PC-9 (cell line): ENCODE data around the gene MAEA. TPM values are rescaled to one million over a fixed set of nuclear protein-coding genes. Genes with fewer than 3 reads are reported as not detected.

ENCODE experiments used
- BruUV-seq: library from RNA; stranded (reverse); fragments of 400-500 nt; replicated peaks from 2 replicates; lab custom pipeline; 2021; lab: Mats Ljungman, UMichigan
- CTCF ChIA-PET: fragments of 300-600 bp; sonication (Branson Sonifier 250); formaldehyde crosslinking; loops from one replicate; lab custom pipeline; 2022; ENCODE audit warnings: antibody characterized with exemption; lab: Charles Lee
- POLR2A ChIA-PET: fragments of 300-600 bp; sonication (Branson Sonifier 250); formaldehyde crosslinking; loops from one replicate; lab custom pipeline; 2022; ENCODE audit warnings: antibody characterized with exemption; ENCODE audit not compliant: unreplicated experiment; lab: Charles Lee
- DNase-seq, 2 experiments: peaks; one replicate each; pipeline versions ENCODE4 v3.0.0 to v3.0.0-alpha.2; 2015 to 2022; ENCODE audit warnings: mixed read lengths in 1 of 2
- H2AFZ ChIP-seq: fragments of 200-600 bp; sonication (generic); 2 replicates; pipeline ENCODE4 v1.8.1; 2017; ENCODE audit warnings: antibody characterized with exemption
- H3F3A ChIP-seq: fragments of 200-600 bp; sonication (generic); 2 replicates; pipeline ENCODE4 v1.8.1; 2017; ENCODE audit warnings: antibody characterized with exemption, mild to moderate bottlenecking, low read depth; ENCODE audit not compliant: insufficient read depth
- H3K27ac ChIP-seq: fragments of 200-600 bp; sonication (generic); 2 replicates; pipeline ENCODE4 v1.6.1; 2016; ENCODE audit warnings: mixed run types
- H3K27me3 ChIP-seq: fragments of 200-600 bp; sonication (generic); 2 replicates; pipeline ENCODE4 v1.6.1; 2016; ENCODE audit warnings: low read depth, mixed run types; ENCODE audit not compliant: insufficient read depth
- H3K36me3 ChIP-seq: fragments of 200-600 bp; sonication (generic); 2 replicates; pipeline ENCODE4 v1.6.1; 2016; ENCODE audit warnings: low read depth, mixed run types
- H3K4me1 ChIP-seq: fragments of 200-600 bp; sonication (generic); replicated peaks from 2 replicates; pipeline ENCODE4 v1.6.1; 2016; ENCODE audit warnings: mixed run types; ENCODE audit not compliant: insufficient read depth
- H3K4me2 ChIP-seq: fragments of 200-600 bp; sonication (generic); 2 replicates; pipeline ENCODE4 v1.6.1; 2017; ENCODE audit warnings: mixed run types
- H3K4me3 ChIP-seq: fragments of 200-600 bp; sonication (generic); 2 replicates; pipeline ENCODE4 v1.6.1; 2016; ENCODE audit warnings: mixed run types
- H3K79me2 ChIP-seq: fragments of 200-600 bp; sonication (generic); 2 replicates; pipeline ENCODE4 v1.6.1; 2017; ENCODE audit warnings: low read depth, mixed run types
- H3K9me2 ChIP-seq: fragments of 200-600 bp; sonication (generic); 2 replicates; pipeline ENCODE4 v1.8.1; 2017; ENCODE audit warnings: mild to moderate bottlenecking; ENCODE audit not compliant: insufficient read depth
- H3K9me3 ChIP-seq: fragments of 200-600 bp; sonication (generic); 2 replicates; pipeline ENCODE4 v1.8.1; 2016; ENCODE audit warnings: low read depth; ENCODE audit not compliant: insufficient read depth
- H4K20me1 ChIP-seq: fragments of 200-600 bp; sonication (generic); 2 replicates; pipeline ENCODE4 v1.8.1; 2017; ENCODE audit not compliant: insufficient read depth
- CTCF ChIP-seq: fragments of 200-600 bp; sonication (generic); conservative IDR thresholded peaks from 2 replicates; pipeline ENCODE4 v1.6.1; 2017; ENCODE audit warnings: mixed run types, antibody characterized with exemption, mild to moderate bottlenecking, moderate library complexity
- EZH2 ChIP-seq: fragments of 200-600 bp; sonication (generic); IDR thresholded peaks from 2 replicates; pipeline ENCODE4 v1.8.0; 2017; ENCODE audit warnings: antibody characterized with exemption, low read depth
- intact Hi-C: fragments of 100-400 bp; cut with micrococcal nuclease; formaldehyde crosslinking; loops from one replicate; pipeline ENCODE4 v1.10.0; 2022; ENCODE audit not compliant: unreplicated experiment
- total RNA-seq: library from RNA; stranded (reverse); gene quantifications from 2 replicates; pipeline ENCODE4 v1.2.3, GENCODE V29; 2021

The MAEA gene
- total RNA-seq, 1 experiment from 2014 or later = 79.4 TPM

- no TSS peak for BruUV-seq
Measured at GRCh38 chr4:1378559-1379231, 89.0 kb downstream of the MAEA start.

GRCh38 chr4:1379351-1379781 lies 89.7 kb downstream of the MAEA start:
- CTCF ChIA-PET = no interaction called here

More at GRCh38 chr4:1378559-1379231, 89.0 kb downstream of the MAEA start:
- no peaks in the 10 kb centered on the region for H3K9me3 ChIP-seq
- POLR2A ChIA-PET = no interaction called here
- H3K79me2 ChIP-seq = no peaks in the 10 kb centered on the region
- no peak overlapping the region for H3K4me2 ChIP-seq
- no peaks in the 10 kb centered on the region for H3K9me2 ChIP-seq
- no peak for DNase-seq
- no peak overlapping the region for H2AFZ ChIP-seq
- no peaks in the 10 kb centered on the region for H3K27me3 ChIP-seq
- H3K4me1 ChIP-seq = no peaks in the 10 kb centered on the region
- no peak overlapping the region for H3K4me3 ChIP-seq
- H3K36me3 ChIP-seq = no peaks in the 10 kb centered on the region
- H4K20me1 ChIP-seq = no peaks in the 10 kb centered on the region
- intact Hi-C loops = no loop called here
- CTCF ChIA-PET = no interaction called here
- no peak overlapping the region for H3K27ac ChIP-seq
- no peaks in the 10 kb centered on the region for H3F3A ChIP-seq
- TF ChIP-seq EZH2 (no peak), CTCF (no peak)

GRCh38 chr4:1379801-1380331 lies 90.2 kb downstream of the MAEA start:
- no peaks in the 10 kb centered on the region for H4K20me1 ChIP-seq
- H3K4me3 ChIP-seq = no peak overlapping the region
- H3K9me3 ChIP-seq = no peaks in the 10 kb centered on the region
- intact Hi-C loops = no loop called here
- no peak overlapping the region for H3K4me2 ChIP-seq
- POLR2A ChIA-PET = no interaction called here
- no peak for DNase-seq
- H3K27ac ChIP-seq = no peak overlapping the region
- H3F3A ChIP-seq = no peaks in the 10 kb centered on the region
- no peaks in the 10 kb centered on the region for H3K36me3 ChIP-seq
- no TSS peak for BruUV-seq
- no peak overlapping the region for H2AFZ ChIP-seq
- CTCF ChIA-PET = no interaction called here
- no peaks in the 10 kb centered on the region for H3K9me2 ChIP-seq
- no peaks in the 10 kb centered on the region for H3K4me1 ChIP-seq
- TF ChIP-seq EZH2 = no peak
- TF ChIP-seq CTCF = no peak
- no peaks in the 10 kb centered on the region for H3K79me2 ChIP-seq
- no peaks in the 10 kb centered on the region for H3K27me3 ChIP-seq

More at GRCh38 chr4:1379351-1379781, 89.7 kb downstream of the MAEA start:
- H3K27ac ChIP-seq = no peak overlapping the region
- H3K36me3 ChIP-seq = no peaks in the 10 kb centered on the region
- no peaks in the 10 kb centered on the region for H3K79me2 ChIP-seq
- no peak overlapping the region for H3K4me3 ChIP-seq
- no peaks in the 10 kb centered on the region for H3K9me2 ChIP-seq
- no TSS peak for BruUV-seq
- H3K4me2 ChIP-seq = no peak overlapping the region
- POLR2A ChIA-PET = no interaction called here
- H3K9me3 ChIP-seq = no peaks in the 10 kb centered on the region
- no peak for DNase-seq
- H3F3A ChIP-seq = no peaks in the 10 kb centered on the region
- H4K20me1 ChIP-seq = no peaks in the 10 kb centered on the region
- no peaks in the 10 kb centered on the region for H3K4me1 ChIP-seq
- TF ChIP-seq EZH2 = no peak
- TF ChIP-seq CTCF = no peak
- H2AFZ ChIP-seq = no peak overlapping the region
- intact Hi-C loops = no loop called here
- H3K27me3 ChIP-seq = no peaks in the 10 kb centered on the region
